NB4 (cell line): ENCODE data around the gene CPNE5.

ENCODE experiments used
- CTCF ChIP-seq: IDR thresholded peaks from one replicate; pipeline ENCODE4 v1.5.1; 2012; ENCODE audit warnings: low read depth, low read length
- MAX ChIP-seq: IDR thresholded peaks from 2 replicates; pipeline ENCODE4 v1.6.1; 2011; ENCODE audit warnings: low read depth, low read length
- POLR2A ChIP-seq: IDR thresholded peaks from 2 replicates; pipeline ENCODE4 v1.6.1; 2011; ENCODE audit warnings: mild to moderate bottlenecking; ENCODE audit not compliant: insufficient read length; ENCODE audit errors: extremely low read depth

- TF ChIP-seq CTCF (no peak), MAX (no peak), POLR2A (no peak)
Measured at GRCh38 chr6:36703081-36703606, 136.1 kb downstream of the CPNE5 start.
